Gastroesophageal sphincter (tissue), 3 donors: ENCODE results near the gene MYOCD.

ENCODE experiments used
- EP300 ChIP-seq: sonication (generic); formaldehyde crosslinking; IDR thresholded peaks from one replicate; pipeline ENCODE4 v1.6.1; 2017; ENCODE audit warnings: antibody characterized with exemption, mild to moderate bottlenecking
- POLR2A ChIP-seq, 2 donors: fragments of 450-650 bp; IDR thresholded peaks; one replicate each; pipeline ENCODE4 v1.6.1; 2017; ENCODE audit warnings: antibody characterized with exemption in 2 of 2, mild to moderate bottlenecking in 2 of 2, moderate library complexity in 1 of 2
- POLR2AphosphoS5 ChIP-seq: sonication (generic); formaldehyde crosslinking; IDR thresholded peaks from one replicate; pipeline ENCODE4 v1.6.1; 2017; ENCODE audit warnings: antibody characterized with exemption
- TF ChIP-seq, protein P1 (sequence below), 4 experiments: fragments of 200-600 bp in 2 of 4; fragments of 450-650 bp in 2 of 4; sonication (generic) in 1 of 4; IDR thresholded peaks; one replicate each; pipeline ENCODE4 v1.5.1; 2017 to 2019; ENCODE audit warnings: antibody characterized with exemption in 4 of 4, mild to moderate bottlenecking in 2 of 4, moderate library complexity in 2 of 4

DNA sequence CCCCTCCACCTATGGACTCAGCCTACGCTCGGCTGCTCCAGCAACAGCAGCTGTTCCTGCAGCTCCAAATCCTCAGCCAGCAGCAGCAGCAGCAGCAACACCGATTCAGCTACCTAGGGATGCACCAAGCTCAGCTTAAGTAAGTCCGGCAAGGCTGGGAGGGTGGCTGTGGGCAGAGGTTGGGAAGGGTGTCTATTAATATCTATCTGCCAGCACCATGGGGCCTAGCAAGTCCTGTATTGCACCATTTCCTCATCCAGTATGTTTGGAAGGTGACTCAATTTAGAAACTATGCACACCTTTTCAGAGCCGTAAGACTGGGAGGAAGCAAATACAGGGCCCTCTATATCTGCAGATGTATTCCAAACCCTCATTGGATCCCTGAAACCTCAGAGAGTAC is 78.6 kb downstream of the MYOCD start:
- TF ChIP-seq, protein P1, sequence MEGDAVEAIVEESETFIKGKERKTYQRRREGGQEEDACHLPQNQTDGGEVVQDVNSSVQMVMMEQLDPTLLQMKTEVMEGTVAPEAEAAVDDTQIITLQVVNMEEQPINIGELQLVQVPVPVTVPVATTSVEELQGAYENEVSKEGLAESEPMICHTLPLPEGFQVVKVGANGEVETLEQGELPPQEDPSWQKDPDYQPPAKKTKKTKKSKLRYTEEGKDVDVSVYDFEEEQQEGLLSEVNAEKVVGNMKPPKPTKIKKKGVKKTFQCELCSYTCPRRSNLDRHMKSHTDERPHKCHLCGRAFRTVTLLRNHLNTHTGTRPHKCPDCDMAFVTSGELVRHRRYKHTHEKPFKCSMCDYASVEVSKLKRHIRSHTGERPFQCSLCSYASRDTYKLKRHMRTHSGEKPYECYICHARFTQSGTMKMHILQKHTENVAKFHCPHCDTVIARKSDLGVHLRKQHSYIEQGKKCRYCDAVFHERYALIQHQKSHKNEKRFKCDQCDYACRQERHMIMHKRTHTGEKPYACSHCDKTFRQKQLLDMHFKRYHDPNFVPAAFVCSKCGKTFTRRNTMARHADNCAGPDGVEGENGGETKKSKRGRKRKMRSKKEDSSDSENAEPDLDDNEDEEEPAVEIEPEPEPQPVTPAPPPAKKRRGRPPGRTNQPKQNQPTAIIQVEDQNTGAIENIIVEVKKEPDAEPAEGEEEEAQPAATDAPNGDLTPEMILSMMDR (IDR thresholded peaks at IDR 0.05) = no peak
- TF ChIP-seq POLR2A (IDR thresholded peaks at IDR 0.05) = no peak
- no peak for TF ChIP-seq EP300
- no peak for TF ChIP-seq POLR2AphosphoS5
